ENCODE data around the gene TTC39C. TPM values are rescaled to one million over a fixed set of nuclear protein-coding genes. Genes with fewer than 3 reads are reported as not detected.

TTC39C gene
- total and polyA plus RNA-seq, 4 donors, result 12.2 to 31.7 (median 18.3) TPM

GRCh38 chr18:24114924-24115549 is 100.5 kb downstream of the TTC39C start:
- 84% methylated on average over 2 of the region's 4 CpGs for WGBS (ENCODE audit: insufficient coverage)
- Histone ChIP-seq H3K27me3 (ENCODE audit: control insufficient read depth, insufficient read depth, low read length) (no peaks in the 10 kb centered on the region), H3K4me1 (ENCODE audit: control insufficient read depth, insufficient read depth, low read length) (no peaks in the 10 kb centered on the region), H3K36me3 (ENCODE audit: control insufficient read depth, insufficient read depth, low read length) (peaks cover 3% of the 10 kb centered on the region), H3K4me3 (ENCODE audit: low read depth, low read length) (no peak overlapping the region), H3K27ac (ENCODE audit: low read depth, low read length) (no peak overlapping the region), H3K9me3 (ENCODE audit: control insufficient read depth, insufficient read depth, low read length) (no peaks in the 10 kb centered on the region)
- no peak for DNase-seq (ENCODE audit: low read depth in 4 of 6, low spot score in 6 of 6)

GRCh38 chr18:24115628-24116027 is 101.1 kb downstream of the TTC39C start:
- H3K4me3 ChIP-seq (ENCODE audit: low read depth, low read length), result no peak overlapping the region
- no CpG with 5 or more reads among the region's 2 CpGs for WGBS (ENCODE audit: insufficient coverage)
- no peak for DNase-seq (ENCODE audit: low read depth in 4 of 6, low spot score in 6 of 6)
- no peaks in the 10 kb centered on the region for H3K27me3 ChIP-seq (ENCODE audit: control insufficient read depth, insufficient read depth, low read length)
- H3K4me1 ChIP-seq (ENCODE audit: control insufficient read depth, insufficient read depth, low read length), result no peaks in the 10 kb centered on the region
- H3K9me3 ChIP-seq (ENCODE audit: control insufficient read depth, insufficient read depth, low read length), result no peaks in the 10 kb centered on the region
- no peak overlapping the region for H3K27ac ChIP-seq (ENCODE audit: low read depth, low read length)
- peaks cover 3% of the 10 kb centered on the region for H3K36me3 ChIP-seq (ENCODE audit: control insufficient read depth, insufficient read depth, low read length)

GRCh38 chr18:24118750-24119577 is 104.4 kb downstream of the TTC39C start:
- DNase-seq (ENCODE audit: low read depth in 4 of 6, low spot score in 6 of 6), result peak; percentile 62 to 96 (median 77)
- 100% methylated on average over 2 of the region's 8 CpGs for WGBS (ENCODE audit: insufficient coverage)
- Histone ChIP-seq H3K9me3 (ENCODE audit: control insufficient read depth, insufficient read depth, low read length) (no peaks in the 10 kb centered on the region), H3K36me3 (ENCODE audit: control insufficient read depth, insufficient read depth, low read length) (peaks cover 5% of the 10 kb centered on the region), H3K4me1 (ENCODE audit: control insufficient read depth, insufficient read depth, low read length) (no peaks in the 10 kb centered on the region), H3K27ac (ENCODE audit: low read depth, low read length) (no peak overlapping the region), H3K27me3 (ENCODE audit: control insufficient read depth, insufficient read depth, low read length) (no peaks in the 10 kb centered on the region), H3K4me3 (ENCODE audit: low read depth, low read length) (no peak overlapping the region)

GRCh38 chr18:24120676-24121075 is 106.1 kb downstream of the TTC39C start:
- WGBS (ENCODE audit: insufficient coverage), result no CpG with 5 or more reads among the region's 4 CpGs
- H3K27ac ChIP-seq (ENCODE audit: low read depth, low read length), result no peak overlapping the region
- no peak for DNase-seq (ENCODE audit: low read depth in 4 of 6, low spot score in 6 of 6)
- H3K36me3 ChIP-seq (ENCODE audit: control insufficient read depth, insufficient read depth, low read length), result peaks cover 5% of the 10 kb centered on the region
- H3K4me1 ChIP-seq (ENCODE audit: control insufficient read depth, insufficient read depth, low read length), result no peaks in the 10 kb centered on the region
- no peaks in the 10 kb centered on the region for H3K9me3 ChIP-seq (ENCODE audit: control insufficient read depth, insufficient read depth, low read length)
- H3K4me3 ChIP-seq (ENCODE audit: low read depth, low read length), result no peak overlapping the region
- no peaks in the 10 kb centered on the region for H3K27me3 ChIP-seq (ENCODE audit: control insufficient read depth, insufficient read depth, low read length)

GRCh38 chr18:24121625-24122024 is 107.1 kb downstream of the TTC39C start:
- Histone ChIP-seq H3K9me3 (ENCODE audit: control insufficient read depth, insufficient read depth, low read length) (no peaks in the 10 kb centered on the region), H3K27ac (ENCODE audit: low read depth, low read length) (no peak overlapping the region), H3K27me3 (ENCODE audit: control insufficient read depth, insufficient read depth, low read length) (no peaks in the 10 kb centered on the region), H3K4me3 (ENCODE audit: low read depth, low read length) (no peak overlapping the region), H3K36me3 (ENCODE audit: control insufficient read depth, insufficient read depth, low read length) (peaks cover 5% of the 10 kb centered on the region), H3K4me1 (ENCODE audit: control insufficient read depth, insufficient read depth, low read length) (no peaks in the 10 kb centered on the region)
- DNase-seq (ENCODE audit: low read depth in 4 of 6, low spot score in 6 of 6), result no peak
- WGBS (ENCODE audit: insufficient coverage), result no CpG with 5 or more reads among the region's 2 CpGs

GRCh38 chr18:24126155-24126961 is 111.8 kb downstream of the TTC39C start:
- Histone ChIP-seq H3K4me3 (ENCODE audit: low read depth, low read length) (no peak overlapping the region), H3K36me3 (ENCODE audit: control insufficient read depth, insufficient read depth, low read length) (peaks cover 8% of the 10 kb centered on the region), H3K9me3 (ENCODE audit: control insufficient read depth, insufficient read depth, low read length) (no peaks in the 10 kb centered on the region), H3K27ac (ENCODE audit: low read depth, low read length) (no peak overlapping the region), H3K4me1 (ENCODE audit: control insufficient read depth, insufficient read depth, low read length) (no peaks in the 10 kb centered on the region), H3K27me3 (ENCODE audit: control insufficient read depth, insufficient read depth, low read length) (no peaks in the 10 kb centered on the region)
- WGBS (ENCODE audit: insufficient coverage), result 71% methylated on average over 1 of the region's 3 CpGs
- no peak for DNase-seq (ENCODE audit: low read depth in 4 of 6, low spot score in 6 of 6)

GRCh38 chr18:24127735-24128134 is 113.2 kb downstream of the TTC39C start:
- H3K4me1 ChIP-seq (ENCODE audit: control insufficient read depth, insufficient read depth, low read length), result no peaks in the 10 kb centered on the region
- WGBS (ENCODE audit: insufficient coverage), result 100% methylated on average over 1 of the region's 3 CpGs
- peaks cover 5% of the 10 kb centered on the region for H3K36me3 ChIP-seq (ENCODE audit: control insufficient read depth, insufficient read depth, low read length)
- H3K4me3 ChIP-seq (ENCODE audit: low read depth, low read length), result no peak overlapping the region
- H3K9me3 ChIP-seq (ENCODE audit: control insufficient read depth, insufficient read depth, low read length), result no peaks in the 10 kb centered on the region
- no peak overlapping the region for H3K27ac ChIP-seq (ENCODE audit: low read depth, low read length)
- DNase-seq (ENCODE audit: low read depth in 4 of 6, low spot score in 6 of 6), result no peak
- no peaks in the 10 kb centered on the region for H3K27me3 ChIP-seq (ENCODE audit: control insufficient read depth, insufficient read depth, low read length)

GRCh38 chr18:24128700-24129099 is 114.1 kb downstream of the TTC39C start:
- no peak for DNase-seq (ENCODE audit: low read depth in 4 of 6, low spot score in 6 of 6)
- Histone ChIP-seq H3K4me3 (ENCODE audit: low read depth, low read length) (no peak overlapping the region), H3K27ac (ENCODE audit: low read depth, low read length) (no peak overlapping the region), H3K36me3 (ENCODE audit: control insufficient read depth, insufficient read depth, low read length) (peaks cover 5% of the 10 kb centered on the region), H3K27me3 (ENCODE audit: control insufficient read depth, insufficient read depth, low read length) (no peaks in the 10 kb centered on the region), H3K9me3 (ENCODE audit: control insufficient read depth, insufficient read depth, low read length) (no peaks in the 10 kb centered on the region), H3K4me1 (ENCODE audit: control insufficient read depth, insufficient read depth, low read length) (no peaks in the 10 kb centered on the region)
- no CpG with 5 or more reads among the region's 4 CpGs for WGBS (ENCODE audit: insufficient coverage)

GRCh38 chr18:24130494-24130893 is 115.9 kb downstream of the TTC39C start:
- Histone ChIP-seq H3K9me3 (ENCODE audit: control insufficient read depth, insufficient read depth, low read length) (no peaks in the 10 kb centered on the region), H3K36me3 (ENCODE audit: control insufficient read depth, insufficient read depth, low read length) (peaks cover 5% of the 10 kb centered on the region), H3K4me3 (ENCODE audit: low read depth, low read length) (no peak overlapping the region), H3K4me1 (ENCODE audit: control insufficient read depth, insufficient read depth, low read length) (no peaks in the 10 kb centered on the region), H3K27ac (ENCODE audit: low read depth, low read length) (no peak overlapping the region), H3K27me3 (ENCODE audit: control insufficient read depth, insufficient read depth, low read length) (no peaks in the 10 kb centered on the region)
- no peak for DNase-seq (ENCODE audit: low read depth in 4 of 6, low spot score in 6 of 6)
- no CpG with 5 or more reads among the region's 2 CpGs for WGBS (ENCODE audit: insufficient coverage)

Data from spinal cord (tissue), 10 donors.